ENCODE results near the gene TIMM23.
"Not testable (repeated sequence)": the region's sequence is repeated elsewhere in the genome, so short reads cannot be mapped to it uniquely, and the experiment has no call there.

Gene TIMM23, protein sequence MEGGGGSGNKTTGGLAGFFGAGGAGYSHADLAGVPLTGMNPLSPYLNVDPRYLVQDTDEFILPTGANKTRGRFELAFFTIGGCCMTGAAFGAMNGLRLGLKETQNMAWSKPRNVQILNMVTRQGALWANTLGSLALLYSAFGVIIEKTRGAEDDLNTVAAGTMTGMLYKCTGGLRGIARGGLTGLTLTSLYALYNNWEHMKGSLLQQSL

DNA sequence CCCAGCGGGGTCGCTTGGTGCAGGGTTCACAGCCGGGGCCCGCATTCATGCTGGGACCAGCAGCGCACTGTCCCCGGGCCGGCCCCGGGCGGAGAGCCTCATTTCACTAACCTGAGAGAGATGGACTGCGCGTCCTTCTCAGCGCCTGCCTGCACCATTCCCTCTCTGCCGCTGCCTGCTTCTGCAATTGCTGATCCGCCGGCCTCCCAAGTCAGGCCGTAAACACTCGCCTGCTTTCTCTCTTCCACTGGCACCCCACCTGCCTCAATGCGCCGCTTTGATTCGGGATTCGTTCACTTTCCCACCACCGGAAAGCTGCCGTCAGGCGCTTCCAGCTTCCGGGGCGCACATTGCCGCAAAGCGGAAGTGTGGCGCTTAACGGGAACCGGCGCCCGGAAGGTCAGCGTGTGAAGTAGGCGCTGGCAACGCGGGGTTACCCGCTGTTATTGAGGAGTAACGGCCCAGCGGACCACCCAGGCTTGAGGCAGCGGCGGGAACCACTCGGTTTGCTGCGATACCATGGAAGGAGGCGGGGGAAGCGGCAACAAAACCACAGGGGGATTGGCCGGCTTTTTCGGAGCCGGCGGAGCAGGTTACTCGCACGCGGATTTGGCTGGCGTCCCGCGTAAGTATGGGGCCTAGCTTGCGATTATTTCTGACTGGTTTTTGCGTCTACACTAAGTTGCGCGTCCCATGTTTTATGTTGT lies at the start of gene TIMM23:
TSS of gene TIMM23 (plus strand) at position 384 of the 707 bp plus-strand sequence. CDS start at position 520, 136 bp downstream.
- peak; percentile 86 for DNase-seq (ENCODE audit: low read depth)

DNA sequence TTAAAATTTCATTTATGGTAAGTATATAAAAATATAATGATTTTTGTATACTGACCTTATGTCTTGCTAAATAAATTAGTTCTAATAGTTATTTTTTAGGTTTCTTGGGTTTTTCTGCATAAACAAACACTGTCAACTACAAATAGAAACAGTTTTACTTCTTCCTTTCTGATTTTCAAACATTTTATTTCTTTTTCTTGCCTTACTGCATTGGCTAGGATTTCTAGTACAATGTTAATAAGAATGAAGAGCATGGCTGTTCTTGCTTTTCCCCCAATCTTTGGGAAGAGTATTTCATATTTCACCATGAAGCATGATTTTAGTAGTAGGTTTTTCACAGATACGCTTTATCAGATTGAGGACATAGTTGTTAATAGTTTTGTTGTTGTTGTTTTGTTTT lies 45.5 kb upstream of the TIMM23 start:
- not testable (repeated sequence) for DNase-seq (ENCODE audit: low read depth)

DNA sequence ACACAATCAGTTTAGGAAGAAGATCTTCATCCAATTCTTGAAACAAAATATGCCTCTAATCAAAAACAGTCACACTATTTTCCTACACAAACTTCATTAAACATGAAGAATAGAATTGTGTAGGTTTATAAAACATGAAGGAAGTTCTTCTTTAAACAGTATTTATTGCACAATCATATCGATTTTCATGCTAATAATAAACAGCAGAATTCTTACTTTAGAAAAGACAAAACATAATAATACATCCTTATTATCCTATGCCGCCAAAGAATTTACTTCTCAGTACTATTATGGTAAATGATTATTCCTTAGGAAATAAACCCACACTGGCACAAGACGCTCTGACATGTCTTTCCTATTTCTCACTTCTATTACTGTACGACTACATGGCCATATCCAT lies 41.0 kb upstream of the TIMM23 start:
- not testable (repeated sequence) for DNase-seq (ENCODE audit: low read depth)

DNA sequence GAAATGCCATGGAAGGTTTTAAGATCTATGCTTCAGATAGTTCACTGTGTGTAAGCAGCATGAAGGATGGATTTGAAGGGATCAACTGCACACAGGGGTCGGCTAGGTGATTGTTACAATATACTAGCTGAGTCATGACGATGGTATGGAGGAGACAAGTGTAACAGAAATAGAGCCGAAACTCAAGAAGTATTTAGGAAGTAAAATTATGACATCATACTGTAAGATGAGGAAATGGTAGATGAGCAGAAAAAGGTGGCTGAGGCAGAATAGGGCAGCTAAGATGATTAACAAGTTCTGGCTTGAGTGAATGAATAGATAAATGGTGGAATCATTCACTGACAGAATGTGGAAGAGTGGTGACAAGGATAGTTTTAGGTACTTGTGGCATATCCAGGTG lies 37.5 kb upstream of the TIMM23 start:
- not testable (repeated sequence) for DNase-seq (ENCODE audit: low read depth)

DNA sequence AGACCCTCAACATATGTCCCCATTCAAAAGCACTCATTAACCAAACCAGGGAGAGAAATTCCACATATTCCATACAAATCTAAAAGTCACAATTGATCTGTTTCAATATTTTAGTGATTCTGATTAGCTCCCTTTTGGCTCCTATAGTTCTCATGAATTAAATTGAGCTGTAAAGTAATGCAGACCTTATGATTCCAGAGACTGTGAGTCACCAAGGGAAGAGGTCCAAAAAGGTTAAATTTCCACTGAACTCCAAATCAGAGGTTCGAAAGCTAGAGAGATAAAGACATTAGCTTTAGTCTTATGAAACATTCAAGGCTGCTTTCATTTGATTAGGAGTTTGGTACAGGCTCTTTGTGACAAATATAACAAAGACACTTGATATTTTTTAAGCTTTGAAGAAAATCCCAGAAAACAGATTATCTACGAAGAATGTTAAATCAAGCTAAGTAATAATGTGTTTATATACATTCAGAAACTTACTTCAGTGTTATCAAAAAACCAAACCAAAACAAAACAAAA lies 33.1 kb upstream of the TIMM23 start:
- not testable (repeated sequence) for DNase-seq (ENCODE audit: low read depth)

DNA sequence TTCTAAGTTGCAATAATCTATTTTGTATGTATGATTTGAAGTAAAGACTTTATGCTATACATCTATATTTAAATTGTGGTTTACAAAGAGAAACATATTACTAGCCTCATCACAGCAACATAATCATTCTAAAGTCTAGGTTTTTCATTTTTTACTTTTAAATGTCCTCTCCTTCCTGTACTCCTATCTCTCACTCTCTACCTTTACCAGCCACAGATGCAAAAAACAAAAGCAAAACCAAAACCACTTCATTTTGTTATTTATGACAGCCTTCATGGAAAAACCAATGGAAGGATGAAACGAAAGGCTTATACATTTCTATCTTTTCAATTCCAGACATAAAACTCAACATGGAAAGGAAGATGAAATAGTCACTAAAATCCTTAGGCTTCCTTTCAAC lies 31.1 kb upstream of the TIMM23 start:
- DNase-seq (ENCODE audit: low read depth): not testable (repeated sequence)

DNA sequence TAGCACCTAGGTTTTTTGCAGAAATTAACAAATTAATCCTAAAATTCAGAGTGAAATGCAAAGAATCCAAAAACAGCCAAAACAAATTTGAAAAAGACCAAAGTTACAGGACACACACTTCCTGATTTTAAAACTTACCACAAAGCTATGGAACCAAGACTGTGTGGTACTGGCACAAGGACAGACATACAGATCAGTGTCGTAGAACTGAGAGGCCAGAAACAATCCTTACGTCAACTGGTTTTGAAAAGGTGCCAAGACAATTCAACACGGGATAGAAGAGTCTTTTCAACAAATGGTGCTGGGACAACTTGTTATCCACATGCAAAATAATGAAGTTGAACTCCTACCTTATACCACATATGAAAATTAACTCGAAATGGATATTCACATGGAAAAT lies 26.8 kb upstream of the TIMM23 start:
- not testable (repeated sequence) for DNase-seq (ENCODE audit: low read depth)

DNA sequence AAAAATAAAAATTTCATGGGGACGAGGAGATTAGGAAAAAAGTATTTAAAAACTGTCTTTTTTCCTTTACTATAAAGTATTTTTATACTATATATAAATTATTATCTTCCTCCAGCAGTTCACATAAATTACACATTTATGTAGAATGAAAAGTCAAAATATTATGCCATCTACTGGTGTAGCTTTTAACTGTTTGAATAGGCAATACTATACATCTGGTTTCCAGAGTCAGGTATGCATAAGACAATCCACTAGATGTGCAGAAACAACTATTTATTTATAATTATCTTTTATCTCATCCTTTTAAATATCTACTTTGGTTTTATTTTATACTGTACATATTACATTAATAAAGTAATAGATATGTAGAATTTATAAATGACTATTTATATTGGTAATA lies 24.9 kb upstream of the TIMM23 start:
- DNase-seq (ENCODE audit: low read depth): not testable (repeated sequence)

DNA sequence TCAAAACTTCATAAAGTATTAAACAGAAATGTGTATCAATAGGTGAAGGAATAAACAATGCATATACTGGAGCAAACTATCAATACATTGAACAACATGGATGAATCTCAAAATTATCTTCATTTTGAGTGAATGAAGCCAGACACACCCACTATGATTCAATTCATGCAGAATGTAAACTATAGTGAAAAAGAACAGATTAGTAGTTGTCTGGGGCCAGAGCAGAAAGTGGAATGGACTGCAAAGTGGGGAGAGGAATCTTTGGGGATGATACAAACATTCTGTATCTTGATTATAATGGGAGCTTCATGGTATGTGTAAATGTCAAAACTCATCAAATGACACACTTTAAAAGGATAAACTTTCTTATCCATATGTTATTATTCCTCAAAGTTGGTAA lies 23.5 kb upstream of the TIMM23 start:
- not testable (repeated sequence) for DNase-seq (ENCODE audit: low read depth)

DNA sequence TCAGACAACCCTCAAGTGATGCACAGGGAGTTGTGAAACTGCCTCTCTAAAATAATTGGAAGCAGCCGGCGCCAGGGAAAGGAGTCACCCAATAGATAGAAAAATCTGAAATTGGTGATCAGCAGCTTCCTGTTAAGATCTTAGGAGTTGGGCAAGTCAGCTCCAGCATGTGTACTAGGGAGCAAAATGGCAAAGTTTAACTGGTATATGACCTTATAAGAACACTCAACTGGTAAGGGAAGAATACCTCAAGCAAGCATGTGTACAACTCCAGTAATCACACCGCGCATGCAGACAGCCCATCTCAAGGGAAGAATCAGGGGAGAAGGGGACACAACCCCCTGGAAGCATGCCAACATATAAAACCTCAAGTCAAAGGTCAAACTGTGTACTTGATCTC lies 17.9 kb upstream of the TIMM23 start:
- not testable (repeated sequence) for DNase-seq (ENCODE audit: low read depth)

DNA sequence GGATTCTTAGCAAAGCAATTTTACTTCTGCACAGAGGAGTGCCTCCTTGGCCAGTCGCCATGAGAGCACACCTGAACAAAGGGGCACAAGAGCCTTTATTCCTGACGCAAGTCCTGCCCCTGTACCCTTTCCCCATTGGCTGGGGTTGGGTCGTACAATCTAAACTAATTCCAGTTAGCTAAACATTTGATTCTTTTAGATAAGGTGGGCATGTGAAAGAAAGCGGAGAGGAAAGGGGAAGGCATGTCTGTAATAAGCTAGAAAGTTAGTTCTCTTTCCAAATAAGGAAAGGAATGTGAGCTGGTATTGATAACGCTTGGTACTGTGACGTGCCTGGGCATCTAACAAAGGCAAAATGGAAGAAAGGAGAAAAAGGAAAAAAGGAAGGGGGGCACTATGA lies 15.7 kb upstream of the TIMM23 start:
- DNase-seq (ENCODE audit: low read depth): not testable (repeated sequence)

DNA sequence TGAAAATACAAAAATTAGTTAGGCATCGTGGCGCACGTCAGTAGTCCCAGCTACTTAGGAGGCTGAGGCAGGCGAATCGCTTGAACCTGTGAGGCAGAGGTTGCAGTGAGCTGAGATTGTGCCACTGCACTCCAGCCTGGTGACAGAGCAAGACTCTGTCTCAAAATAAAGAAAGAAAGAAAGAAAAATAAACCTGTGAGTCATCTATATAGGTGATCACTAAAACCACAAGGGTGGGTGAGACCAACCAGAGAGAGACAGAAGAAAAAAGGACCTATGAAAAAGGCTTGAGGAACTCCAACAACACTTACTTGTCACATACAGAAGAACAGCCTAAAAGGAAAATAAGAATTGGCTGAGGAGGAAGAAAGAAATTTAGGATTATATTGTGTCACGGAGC lies 14.4 kb upstream of the TIMM23 start:
- not testable (repeated sequence) for DNase-seq (ENCODE audit: low read depth)

DNA sequence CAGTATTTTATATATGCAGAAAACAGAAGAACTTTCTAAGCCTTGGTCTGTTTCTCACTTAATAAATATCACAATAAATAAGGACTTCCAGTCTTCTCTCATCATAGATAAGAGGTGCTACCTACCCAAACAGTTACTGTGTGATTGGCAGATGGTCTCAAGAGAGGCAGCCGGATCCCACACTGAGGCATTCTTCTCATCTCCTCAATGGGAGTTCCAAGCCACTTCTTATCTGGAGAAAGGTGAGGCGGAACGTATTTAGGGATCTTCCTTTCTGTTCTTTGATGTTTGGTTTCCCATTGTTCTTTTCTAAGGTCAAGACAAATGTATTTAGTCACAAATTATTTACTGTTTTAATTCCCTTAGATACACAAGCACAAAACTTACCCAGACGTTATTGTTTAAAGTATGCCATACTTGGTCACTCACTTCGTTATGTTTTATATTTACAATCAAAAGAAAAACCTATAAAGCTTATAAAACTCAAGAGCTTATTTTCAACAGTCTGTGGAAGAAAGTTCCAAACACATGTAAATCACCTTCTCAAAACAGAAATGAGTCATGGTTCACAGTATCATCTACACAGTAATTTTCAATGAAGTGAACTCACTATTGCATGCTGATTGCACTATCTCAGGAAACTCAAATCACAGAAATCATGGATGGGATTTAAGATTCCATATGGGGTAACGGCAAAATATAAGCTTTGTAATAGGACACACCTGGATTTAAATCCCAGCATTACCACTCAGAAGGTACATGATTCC lies 9.4 kb upstream of the TIMM23 start:
- DNase-seq (ENCODE audit: low read depth): not testable (repeated sequence)

DNA sequence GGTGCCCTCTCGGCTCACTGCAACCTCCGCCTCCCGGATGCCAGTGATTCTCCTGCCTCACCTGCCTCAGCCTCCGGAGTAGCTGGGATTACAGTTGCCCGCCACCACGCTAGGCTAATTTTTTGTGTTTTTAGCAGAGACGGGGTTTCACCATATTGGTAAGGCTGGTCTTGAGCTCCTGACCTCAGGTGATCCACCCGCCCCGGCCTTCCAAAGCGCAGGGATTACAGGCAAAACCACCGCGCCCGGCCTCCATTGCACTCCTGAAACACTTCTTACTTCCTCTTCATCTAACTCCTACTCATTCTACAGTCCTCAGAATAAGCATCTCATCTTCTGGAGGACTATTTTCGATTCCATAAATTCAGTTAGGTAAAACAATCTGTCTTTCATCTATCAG lies 1.3 kb upstream of the TIMM23 start:
- DNase-seq (ENCODE audit: low read depth): not testable (repeated sequence)

DNA sequence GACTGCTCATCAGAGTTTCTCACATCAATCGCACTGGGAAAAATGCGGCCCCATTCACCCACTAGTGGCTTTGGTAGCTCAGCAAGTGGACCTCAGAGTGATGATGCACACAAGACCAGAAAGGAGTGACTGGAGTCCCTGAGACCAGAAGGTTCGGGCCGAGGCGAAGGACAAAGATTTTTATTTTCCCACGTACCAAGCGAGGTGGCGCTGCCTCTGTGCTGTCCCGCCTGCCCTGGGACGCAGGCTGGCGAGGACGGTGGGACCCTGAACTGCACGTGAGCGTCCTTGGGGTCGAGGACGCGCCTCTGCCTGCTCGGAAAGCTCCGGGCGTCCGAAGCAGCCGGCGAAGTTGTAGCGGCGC lies 565 bp upstream of the TIMM23 start:
- not testable (repeated sequence) for DNase-seq (ENCODE audit: low read depth)

DNA sequence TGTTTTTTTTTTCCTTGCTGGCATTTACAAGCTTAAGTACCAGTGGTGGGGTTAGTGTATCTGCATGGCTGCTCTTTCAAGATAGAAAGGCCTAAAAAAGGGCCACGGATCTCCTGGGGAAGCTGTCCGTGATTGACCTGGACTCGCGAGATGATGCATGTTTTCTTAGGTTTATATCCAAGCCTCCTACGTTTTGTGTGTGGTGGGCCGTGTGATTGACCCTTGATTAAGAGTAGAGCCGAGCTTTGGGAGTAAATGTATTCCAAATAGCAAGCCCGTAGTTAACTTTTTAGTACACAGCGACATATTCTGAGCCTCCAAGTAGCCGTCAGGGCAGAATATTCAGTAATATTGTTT lies 502 bp downstream of the TIMM23 start:
- DNase-seq (ENCODE audit: low read depth): not testable (repeated sequence)

DNA sequence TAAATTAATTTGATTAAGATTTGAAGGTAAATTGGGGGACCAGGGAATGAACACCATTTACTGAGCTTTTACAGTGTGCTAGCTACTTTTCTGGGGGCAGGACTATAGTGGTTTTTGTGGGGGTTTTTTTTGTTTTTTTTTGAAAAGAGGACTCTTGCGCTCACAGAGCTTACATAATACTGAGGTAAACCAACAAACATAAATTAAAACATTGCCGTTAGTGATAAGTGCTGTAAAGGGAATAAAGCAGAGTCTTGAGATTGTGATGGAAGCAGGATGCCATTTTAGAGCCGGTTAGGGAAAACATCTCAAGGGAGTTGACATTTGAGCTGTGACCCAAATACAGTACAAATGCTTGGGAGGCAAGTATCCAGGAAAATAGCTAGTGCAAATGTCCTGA lies 1.8 kb downstream of the TIMM23 start:
- DNase-seq (ENCODE audit: low read depth): not testable (repeated sequence)

DNA sequence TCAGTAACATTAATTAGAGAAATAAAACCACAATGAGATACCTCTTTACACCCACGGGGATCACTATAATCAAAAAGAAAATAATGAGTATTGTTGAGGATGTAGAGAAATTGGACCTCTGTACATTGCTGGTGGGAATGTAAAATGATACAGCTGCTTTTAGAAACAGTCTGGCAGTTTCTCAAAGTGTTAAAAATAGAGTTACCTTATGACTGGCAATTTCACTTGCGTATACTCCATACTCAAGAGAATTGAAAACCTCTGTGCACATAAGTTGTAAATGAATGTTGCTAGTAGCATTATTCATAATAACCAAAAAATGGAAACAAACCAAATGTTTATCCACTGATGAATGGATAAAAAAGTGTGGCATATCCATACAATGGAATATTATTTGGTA lies 6.3 kb downstream of the TIMM23 start:
- not testable (repeated sequence) for DNase-seq (ENCODE audit: low read depth)

DNA sequence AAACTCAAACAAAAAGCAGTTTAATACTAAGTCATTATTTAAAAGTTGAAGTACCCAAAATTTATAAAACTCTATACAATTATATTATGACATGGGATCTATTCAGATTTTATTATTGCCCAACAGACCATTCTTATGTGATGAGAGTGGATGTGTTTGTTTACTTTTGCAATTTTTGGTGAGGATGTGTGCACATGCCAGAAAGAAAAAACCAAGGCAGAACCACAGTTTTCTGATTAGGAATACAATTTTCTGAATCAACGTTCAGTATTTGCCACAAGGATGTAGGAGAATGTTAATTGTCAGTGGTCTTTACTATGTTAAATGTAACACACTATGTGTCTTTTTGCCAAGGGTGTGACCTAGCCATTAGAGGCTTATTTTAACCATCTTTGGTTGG lies 9.1 kb downstream of the TIMM23 start:
- not testable (repeated sequence) for DNase-seq (ENCODE audit: low read depth)

DNA sequence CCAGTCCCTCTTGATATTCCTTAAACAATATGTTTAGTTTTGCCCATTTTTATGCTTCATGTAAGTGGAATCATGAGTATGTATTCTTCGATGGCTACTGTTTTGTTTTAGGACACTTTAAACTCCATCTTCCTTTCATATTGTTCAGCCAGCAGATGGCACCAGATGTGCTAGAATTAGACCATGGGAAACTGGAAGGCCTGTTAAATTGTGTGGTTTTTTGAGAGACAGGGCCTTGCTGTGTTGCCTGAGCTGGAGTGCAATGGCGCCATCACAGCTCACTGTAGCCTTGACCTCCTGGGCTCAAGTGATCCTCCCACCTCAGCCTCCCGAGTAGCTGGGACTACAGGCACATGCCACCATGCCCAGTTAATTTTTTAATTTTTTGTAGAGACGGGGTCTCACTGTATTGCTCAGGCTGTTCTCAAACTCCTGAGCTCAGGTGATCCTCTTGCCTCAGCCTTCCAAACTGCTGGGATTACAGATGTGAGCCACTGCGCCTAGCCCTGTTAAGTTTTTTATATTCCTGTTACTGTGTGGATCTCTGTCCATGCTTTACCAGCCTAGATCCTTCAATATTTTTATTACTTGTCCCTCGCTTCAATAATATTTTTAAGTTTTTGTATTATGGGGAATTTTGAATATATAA lies 11.4 kb downstream of the TIMM23 start:
- DNase-seq (ENCODE audit: low read depth): not testable (repeated sequence)

DNA sequence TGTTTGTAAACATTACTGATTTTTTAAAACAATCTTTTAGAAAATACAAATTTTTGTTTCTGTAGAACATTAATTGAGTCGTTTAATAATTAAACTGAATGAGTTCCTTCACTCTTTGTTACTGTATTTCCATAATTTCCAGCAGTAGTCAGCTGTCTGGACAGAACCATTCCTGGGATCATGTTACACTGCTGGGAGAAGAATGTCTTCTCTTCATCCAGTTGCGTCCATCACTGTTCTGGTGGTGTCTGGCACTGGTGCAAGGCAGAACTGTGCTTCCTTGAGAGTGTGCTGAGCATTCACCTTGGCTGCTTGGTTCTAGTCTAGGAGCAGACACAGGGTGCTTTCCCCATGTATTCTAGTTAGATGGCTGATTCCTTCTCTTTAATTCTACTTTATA lies 12.2 kb downstream of the TIMM23 start:
- not testable (repeated sequence) for DNase-seq (ENCODE audit: low read depth)

DNA sequence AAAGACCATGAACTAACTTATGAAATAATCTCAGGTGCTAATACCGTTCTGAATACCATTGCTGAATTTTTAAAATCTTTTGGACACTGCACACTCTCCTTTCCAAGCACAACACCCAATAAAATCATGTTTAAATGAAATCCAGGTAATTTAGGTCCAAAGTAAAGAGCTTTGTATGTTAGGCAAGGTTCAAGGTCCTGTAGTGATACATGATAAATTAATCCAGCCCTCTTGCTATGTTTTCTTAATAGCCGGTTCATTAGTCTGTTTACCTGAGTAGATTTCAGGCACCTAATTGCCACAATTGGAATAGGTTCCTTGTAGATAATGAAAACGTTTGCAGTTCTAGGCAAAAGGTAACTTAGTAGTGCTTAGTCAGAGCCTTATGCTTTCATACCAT lies 13.3 kb downstream of the TIMM23 start:
- not testable (repeated sequence) for DNase-seq (ENCODE audit: low read depth)

Data from activated T-cell treated with anti-CD3 and anti-CD28 coated beads for 48 hours (primary cell).